Measurements from ENCODE around the gene KIF26B.
"Not testable (repeated sequence)": the region's sequence is repeated elsewhere in the genome, so short reads cannot be mapped to it uniquely, and the experiment has no call there.

The KIF26B gene

DNA sequence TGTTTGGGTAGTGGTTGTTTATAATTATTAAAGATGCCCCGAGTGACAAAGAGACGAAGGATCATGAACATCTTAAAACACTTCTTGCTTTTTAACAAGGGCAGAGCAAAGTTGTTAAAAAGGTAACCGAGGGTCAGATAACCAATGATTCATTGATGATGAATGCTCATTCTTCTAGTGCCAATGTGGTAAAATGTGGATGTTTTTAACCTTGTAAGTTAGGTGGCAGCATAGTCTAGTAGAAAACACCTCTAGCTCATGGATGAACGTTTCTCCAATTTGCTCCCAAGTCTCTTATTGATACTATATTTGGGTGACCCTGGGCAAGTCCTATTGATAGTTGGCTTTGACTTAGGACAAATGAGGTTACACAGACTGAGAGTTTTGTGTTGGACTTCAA lies 167.9 kb downstream of the KIF26B start:
- DNase-seq (ENCODE audit: low read depth in 2 of 2): no peak

DNA sequence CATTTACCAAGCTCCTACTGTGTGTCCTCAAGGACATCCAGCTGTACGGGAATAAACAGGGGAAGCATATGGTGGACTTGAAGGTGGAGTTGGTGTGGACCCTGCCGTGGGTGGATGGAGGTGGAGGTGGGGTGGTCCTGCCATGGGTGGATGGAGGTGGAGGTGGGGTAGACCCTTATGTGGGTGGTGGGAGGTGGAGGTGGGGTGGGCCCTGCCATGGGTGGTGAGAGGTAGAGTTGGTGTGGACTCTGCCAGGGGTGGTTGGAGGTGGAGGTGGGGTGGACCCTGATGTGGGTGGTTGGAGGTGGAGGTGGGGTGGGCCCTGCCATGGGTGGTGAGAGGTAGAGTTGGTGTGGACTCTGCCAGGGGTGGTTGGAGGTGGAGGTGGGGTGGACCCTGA lies 169.0 kb downstream of the KIF26B start:
- DNase-seq (ENCODE audit: low read depth in 2 of 2): not testable (repeated sequence)

DNA sequence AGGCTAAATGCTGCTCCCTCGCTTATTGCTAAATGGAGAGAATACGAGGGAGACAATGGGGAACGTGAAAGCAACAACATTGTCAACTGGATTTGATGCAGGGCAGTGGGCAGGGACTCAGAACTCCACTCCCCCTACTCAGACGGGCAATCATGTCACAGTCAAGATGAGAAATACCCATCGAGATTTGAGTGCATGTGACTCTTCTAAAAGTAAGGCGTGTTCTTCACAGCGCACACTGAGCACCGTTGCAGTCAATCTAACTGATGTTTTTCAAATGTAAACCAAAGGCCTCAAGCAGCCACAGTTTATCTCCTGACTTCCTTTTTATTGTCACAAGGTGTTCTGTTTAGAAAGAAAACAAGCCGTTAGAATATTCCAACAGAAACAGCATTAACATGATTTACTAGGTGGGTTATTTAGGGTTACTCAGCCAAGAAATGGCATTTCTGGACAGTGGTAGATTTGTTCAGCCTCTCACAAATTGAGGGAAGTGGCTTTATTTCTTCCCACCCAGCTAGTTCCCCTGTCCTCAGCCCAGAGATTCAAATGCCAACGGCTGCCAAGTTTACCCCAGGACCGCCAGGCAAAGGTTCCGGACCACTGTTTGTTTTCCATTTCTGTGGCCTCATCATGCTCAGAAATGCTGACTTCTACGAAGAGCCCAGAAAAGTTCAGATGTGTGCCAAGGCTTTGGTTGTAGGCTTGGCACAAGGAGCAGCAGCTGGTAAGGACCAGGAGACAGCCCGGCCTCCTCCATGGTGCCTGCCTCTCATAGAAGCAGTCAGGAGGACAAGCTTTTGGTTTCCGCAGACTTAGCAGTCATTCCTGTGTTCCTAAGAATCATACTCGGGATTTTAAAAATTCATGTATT lies 171.4 kb downstream of the KIF26B start:
- no peak for DNase-seq (ENCODE audit: low read depth in 2 of 2)

DNA sequence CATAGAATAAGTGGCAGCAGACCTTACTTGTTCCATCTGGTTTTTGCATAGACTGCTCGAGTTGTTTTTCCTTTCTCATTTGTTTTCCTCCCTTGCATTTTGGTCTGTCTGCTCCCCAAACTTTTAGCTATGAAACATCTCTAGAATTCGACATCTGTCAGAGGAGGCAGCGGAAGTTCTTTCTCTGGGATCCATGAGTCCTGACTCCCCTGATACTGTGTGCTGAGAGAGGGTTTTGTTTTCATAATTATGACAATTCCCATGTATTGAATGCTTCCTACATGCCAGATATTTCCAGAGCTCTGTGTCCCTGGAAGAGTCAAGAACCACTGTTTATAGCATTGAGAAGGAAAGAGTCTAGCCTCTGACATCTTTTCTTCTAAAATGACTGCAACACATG lies 172.6 kb downstream of the KIF26B start:
- no peak for DNase-seq (ENCODE audit: low read depth in 2 of 2)

DNA sequence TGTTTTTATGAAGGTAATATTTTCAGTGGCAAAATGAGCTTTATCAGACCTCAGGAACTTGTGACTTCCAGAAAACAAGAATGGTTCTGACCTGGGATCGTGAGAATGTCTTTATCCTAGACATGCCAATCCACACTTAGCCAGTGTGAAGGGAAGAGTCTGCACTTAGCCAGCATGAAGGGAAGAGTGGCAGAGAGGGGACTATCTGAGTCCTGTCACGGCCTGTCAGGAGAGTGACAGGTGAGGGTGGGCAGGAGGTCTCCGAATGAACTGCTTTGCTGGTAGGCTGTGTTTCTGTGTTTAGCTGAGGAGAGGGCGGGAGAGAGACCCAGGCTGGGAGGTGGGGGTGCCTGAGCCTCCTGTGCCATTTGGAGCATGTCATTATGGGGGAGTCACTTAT lies 173.1 kb downstream of the KIF26B start:
- DNase-seq (ENCODE audit: low read depth in 2 of 2): no peak

DNA sequence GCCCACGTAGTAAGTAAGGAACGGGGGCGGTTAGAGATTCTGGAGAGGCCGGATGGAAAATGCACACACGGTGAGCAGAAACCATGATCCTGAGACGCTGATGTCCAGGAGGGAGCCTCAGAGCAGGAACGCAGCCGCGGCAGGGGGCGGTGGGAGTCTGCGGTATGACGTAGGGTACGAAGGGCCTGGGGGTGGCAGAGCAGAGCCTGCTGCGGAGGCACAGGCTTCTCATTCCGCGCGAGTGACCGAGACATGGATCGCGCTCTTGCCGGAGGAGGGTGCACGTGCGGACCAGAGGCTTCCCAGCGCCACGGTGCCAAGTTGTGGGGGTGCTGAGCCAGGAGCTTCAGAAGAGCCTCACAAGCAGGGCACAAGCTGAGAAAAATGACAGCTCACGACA lies 176.2 kb downstream of the KIF26B start:
- DNase-seq (ENCODE audit: low read depth in 2 of 2): no peak

DNA sequence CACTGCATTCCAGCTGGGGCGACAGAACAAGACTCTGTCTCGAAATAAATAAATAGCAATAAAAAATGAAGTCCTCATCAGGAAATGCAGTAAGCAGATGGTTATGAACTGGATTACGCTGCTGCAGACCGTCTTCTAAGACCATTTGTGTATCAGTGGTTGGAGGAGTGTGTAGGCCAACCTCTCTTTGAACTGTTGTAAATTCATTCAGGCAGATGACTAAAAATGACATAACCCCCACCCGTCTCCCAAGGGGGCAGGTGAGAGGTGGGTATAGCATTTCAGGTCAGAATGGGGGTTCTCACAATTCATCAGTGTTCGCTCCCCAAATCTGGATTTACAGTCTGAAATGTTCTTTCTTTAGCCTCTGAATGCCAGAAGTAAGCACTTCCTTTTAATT lies 177.3 kb downstream of the KIF26B start:
- no peak for DNase-seq (ENCODE audit: low read depth in 2 of 2)

DNA sequence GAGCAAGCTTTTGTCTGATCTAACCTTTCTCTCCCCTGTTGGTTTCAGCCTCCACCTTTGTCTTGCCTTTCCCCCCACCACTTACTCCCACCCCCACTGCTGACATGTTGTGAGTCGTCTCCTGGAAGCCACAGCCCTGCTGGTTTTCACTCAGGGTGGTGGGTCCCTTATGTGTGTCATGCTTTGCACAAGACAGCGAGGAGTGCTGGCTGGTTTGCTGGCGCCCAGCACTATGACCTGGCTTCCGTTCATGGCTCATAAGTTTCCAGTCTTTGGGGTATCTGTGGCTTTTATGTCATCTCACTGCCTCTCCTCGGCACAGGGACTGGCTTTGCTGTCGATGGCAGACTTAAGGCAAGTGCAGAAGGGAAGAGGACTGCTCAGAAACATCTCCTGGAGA lies 177.7 kb downstream of the KIF26B start:
- no peak for DNase-seq (ENCODE audit: low read depth in 2 of 2)

DNA sequence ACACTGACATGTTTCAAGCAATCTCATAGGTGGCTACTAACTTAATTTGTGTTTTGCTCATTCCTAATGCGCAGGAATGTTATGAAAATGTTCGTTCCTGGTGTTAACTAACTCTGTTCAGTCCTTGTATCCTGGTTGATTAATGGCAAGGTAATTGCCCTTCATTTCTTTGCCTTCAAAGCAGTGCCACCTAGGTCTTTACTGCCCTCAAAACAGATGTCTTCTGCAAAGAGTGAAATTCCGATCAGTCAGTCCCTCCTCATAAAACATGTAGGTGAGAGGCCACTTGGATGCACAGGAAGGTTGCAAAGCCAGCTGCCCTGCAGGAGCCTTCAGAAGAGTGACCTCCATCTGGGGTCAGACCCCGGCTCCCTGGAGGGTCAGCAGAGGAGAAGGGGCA lies 179.4 kb downstream of the KIF26B start:
- DNase-seq (ENCODE audit: low read depth in 2 of 2): no peak

DNA sequence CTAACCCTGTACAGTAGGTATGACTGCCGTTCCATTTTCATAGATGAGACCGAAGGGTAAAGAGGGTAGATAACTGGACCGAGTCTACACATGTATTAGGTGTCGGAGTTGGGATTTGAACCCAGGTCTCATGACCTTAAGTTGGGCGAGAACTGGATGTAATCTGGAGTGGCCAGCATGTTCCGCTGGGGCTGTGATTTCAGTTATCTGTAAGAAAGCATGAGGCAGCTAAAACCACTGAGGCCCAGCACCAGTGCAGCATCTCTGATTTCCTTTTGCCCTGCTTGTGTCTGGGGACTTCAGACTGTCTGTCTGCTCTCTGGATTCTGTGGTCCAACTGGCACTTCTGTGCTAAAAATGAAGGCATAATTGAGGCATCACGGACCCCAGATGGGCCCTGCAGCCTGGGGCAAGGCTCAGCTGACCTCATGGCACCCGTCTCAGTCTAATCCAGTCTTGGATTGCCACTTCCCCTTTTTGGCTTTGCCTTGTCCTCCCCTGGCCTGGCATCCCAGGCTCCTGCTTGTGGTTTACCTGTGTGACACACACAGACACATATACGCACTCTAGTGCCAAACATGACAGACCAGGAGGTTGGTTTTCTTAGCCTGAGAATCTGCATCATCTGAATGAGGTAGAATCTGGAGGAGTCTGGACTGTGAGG lies 180.2 kb downstream of the KIF26B start:
- DNase-seq (ENCODE audit: low read depth in 2 of 2): no peak

DNA sequence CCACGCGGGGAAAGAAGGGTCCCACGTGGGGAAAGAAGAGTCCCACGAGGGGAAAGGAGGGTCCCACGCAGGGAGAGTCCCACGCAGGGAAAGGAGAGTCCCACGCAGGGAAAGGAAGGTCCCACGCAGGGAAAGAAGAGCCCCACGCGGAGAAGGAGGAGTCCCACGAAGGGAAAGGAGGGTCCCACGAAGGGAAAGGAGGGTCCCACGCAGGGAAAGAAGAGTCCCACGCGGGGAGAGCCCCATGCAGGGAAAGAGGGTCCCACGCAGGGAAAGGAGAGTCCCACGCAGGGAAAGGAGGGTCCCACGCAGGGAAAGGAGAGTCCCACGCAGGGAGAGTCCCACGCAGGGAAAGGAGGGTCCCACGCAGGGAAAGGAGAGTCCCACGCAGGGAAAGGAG lies 180.9 kb downstream of the KIF26B start:
- DNase-seq (ENCODE audit: low read depth in 2 of 2): not testable (repeated sequence)

DNA sequence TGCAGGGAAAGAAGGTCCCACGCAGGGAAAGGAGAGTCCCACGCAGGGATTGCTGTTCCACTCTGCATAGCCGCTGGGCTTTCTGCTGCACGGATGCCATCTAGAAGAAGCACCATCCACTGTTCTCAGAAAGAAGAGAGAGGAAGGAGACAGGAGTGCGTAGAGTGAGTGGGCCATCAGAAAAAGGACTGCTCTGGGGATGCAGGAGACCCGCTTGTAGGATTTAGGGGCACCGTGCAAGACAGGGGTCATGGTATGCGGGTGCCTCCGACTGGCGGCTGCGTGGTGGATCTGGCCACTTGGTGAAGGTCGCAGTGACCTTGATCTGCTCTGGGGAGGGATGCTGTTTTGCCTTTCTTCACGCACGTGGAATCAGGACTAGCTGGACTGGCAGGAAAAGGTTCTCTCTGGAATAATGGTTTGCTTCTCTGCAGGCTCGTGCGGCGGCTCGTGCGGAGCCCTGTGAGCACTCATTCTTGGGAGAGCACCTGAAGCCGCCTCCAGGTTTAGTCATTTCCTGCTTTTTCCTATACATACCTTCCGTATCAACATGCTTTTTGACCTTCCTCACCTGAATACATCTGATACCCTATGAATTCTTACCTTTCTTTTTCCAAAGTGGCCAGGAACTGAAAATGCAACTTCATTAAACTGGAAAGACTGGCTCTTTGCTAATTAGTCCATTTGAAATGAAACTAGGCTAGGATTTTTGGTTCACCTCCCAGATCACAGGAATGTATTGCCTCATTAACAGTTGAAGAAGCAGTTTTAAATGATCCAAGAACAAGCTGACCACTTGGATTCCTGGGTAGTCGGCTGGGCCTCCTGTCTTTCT lies 181.6 kb downstream of the KIF26B start:
- DNase-seq (ENCODE audit: low read depth in 2 of 2): no peak

DNA sequence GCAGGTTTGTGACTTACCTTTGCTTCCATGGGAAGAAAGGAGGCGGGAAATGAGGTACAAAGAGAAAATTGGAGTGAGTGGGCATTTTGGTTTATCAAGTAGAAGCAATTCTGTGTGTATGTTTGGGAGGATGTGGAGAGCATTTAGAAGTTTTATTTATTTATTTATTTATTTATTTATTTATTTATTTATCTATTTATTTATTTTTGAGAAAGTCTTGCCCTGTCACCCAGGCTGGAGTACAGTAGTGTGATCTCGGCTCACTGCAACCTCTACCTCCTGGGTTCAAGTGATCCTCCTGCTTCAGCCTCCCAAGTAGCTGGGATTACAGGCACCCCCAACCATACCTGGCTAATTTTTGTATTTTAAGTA lies 182.2 kb downstream of the KIF26B start:
- not testable (repeated sequence) for DNase-seq (ENCODE audit: low read depth in 2 of 2)

DNA sequence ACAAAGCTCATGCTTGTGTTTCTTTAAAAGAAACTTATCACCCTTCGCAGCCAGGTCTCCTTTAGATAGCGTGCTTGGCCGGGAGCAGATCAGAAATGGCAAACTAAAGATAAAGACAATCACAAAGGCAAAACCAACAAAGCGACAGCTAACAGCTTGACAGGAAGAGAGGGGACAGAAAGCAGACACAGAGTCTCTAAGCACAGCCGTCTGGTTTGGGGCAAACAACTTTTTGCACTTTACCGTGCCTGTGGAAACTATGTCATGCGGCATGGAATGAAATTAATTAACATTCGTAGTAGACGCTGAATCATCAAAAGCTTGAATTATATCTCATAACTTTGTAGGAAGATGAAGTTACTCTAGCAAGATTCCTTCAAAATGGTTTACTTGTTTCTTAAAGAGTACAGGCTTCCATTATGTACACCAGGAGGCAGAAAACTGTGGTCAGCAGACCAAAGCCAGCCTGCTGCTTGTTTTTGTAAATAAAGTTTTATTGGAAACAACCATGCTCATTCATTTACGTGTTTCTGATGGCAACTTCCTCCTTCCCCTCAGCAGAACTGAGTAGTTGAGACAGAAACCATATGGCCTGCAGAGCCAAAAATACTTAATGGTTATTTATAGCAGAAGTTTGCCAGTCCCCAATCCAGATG lies 183.2 kb downstream of the KIF26B start:
- DNase-seq (ENCODE audit: low read depth in 2 of 2): no peak

DNA sequence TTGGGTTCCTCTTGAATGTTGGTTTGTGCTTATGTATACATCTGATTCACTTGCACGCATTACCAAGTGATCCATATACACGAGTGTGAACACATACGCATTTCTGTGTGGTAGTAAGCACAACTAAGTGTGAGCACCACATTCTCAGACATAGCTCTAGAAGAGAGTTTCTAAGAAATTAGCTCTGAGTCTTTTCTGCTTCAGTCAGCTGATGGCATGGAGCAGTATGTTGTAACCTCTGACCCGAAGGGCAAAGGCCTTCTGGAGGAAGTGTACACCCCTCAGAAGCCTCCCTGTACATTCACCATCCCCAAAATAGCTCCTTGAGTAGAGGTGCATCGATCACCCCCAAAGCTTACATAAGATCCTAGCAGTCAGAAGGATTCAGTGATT lies 183.7 kb downstream of the KIF26B start:
- DNase-seq (ENCODE audit: low read depth in 2 of 2): no peak

DNA sequence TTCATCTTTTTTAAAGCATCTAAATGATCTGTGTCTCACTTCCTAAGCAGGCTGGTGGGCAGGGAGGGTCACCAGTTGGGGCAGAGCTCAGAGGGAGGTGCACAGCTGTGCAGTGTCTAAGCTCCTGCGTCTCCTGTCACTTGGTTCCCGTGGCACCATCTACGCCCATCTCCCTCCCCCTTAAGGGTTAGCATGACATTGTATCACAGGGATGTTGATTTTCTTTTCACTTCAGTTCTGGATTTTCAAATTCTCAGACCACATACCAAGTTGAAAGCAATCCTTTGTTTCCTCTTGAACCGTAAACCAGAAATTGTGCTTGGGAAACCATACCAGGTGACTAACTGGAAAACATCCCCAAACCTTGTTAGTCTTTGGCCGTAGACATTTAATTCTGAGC lies 187.0 kb downstream of the KIF26B start:
- DNase-seq (ENCODE audit: low read depth in 2 of 2): no peak

DNA sequence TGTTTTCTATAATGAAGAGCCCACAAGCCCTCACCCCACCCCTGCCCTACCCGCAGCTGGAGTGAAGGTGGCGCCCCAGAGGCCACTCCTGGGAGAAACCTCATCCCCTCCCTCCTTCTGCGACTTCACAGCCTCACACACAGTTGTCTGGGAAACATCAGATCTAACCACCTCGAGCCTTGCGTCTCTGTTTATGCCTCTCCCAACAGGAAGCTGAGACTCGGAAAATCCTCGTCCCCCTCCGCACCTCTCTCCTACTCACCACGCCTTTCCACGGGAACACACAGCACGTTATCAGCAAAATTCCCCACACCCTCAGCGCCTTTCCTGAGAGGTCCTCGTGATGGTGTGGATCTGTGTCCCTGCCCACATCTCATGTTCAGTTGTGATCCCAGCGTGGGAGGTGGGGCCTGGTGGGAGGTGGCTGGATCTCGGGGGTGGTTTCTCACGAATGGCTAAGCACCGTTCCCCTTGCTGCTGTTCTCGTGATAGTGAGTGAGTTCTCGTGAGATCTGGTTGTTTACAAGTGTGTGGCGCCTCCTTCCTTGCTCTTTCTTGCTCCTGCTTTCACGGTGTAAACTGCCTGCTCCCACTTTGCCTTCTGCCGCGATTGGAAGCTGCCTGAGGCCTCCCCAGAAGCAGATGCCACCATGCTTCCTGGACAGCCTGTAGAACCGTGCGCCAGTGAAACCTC lies 190.6 kb downstream of the KIF26B start:
- no peak for DNase-seq (ENCODE audit: low read depth in 2 of 2)

DNA sequence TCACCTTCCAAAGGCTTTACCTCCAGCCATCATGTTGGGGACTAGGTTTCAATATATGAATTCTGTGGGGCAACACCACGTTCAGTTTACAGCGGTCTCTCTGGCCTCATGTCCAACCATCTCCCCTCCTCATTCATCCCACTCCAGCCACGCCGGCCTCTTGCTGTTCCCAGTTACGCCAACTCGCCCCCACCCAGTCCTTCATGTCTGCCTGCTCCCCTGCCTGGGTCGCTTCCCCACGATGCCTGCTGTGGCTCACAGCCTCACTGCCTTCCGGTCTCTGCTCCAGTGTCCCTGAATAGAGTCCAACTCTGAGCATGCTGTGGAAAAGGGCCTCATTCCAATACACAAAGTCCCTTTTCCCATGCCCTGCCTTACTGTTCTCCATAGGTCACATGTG lies 193.8 kb downstream of the KIF26B start:
- no peak for DNase-seq (ENCODE audit: low read depth in 2 of 2)

DNA sequence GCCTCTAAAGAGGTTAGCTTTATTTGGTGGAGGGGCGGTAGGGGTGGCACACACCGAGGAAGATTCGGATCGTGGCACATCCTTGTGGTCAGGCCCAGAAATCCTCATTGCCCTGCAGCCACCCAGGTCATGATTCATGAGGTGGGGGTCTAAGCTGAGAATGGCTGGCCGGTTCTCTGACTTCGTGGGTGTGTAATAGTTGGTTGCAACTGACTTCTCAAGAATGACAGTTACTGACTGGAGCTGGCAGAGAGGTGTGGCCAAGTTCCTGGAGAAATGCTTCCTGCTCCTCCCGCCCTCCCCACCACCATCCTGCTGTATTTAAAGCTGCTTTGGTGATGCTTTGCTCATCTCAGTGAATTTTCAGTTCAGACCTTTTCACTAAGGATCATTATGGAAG lies 198.6 kb downstream of the KIF26B start:
- no peak for DNase-seq (ENCODE audit: low read depth in 2 of 2)

DNA sequence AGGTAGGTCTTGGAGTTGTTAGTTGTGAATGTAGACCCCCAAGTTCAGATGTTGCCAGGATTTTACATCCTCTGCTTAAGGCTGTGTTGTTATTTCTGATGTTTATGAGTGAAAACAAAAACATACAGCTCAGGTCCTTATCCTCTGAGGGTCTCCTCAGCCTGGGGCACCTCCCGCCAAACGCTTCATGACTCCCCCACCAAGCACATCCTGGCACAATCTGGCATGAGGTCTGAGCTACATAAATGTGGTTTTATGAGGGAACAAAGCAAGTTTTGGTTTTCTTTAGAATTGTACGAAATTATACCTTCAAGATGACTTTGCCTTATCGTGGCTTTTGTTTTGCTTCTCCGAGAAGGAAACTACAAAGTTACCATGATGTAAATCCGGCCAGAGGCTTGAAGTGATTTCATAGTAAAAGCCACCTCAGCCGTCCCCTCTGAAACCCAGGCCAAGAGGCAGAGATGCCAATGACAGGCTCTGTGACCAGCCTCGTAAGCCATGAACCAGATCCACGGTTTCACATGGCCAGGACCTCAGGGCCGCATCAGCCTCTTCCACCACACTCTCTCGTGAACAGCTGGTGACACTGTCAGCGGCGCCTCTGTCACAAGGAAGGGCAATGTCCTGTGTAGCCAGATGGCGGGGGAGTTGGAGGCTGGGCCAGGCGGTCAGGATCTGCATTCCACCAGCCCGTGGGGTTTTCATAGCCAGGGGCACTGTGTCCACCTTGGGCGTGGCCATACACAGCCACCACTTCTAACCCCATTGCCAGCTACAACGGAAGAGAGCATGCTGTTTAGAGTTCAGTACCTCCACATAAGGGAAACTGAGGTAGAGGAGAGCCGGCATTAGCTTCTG lies 199.4 kb downstream of the KIF26B start:
- no peak for DNase-seq (ENCODE audit: low read depth in 2 of 2)
